ENCODE measurements around the gene HOXC6. TPM values are rescaled to one million over a fixed set of nuclear protein-coding genes. Genes with fewer than 3 reads are reported as not detected.

Gene HOXC6
- total RNA-seq, 1 donor from 2014 or later, result 0.15 TPM

GRCh38 chr12:54000116-54001114 is 27.8 kb upstream of the HOXC6 start, which contains the start of gene HOXC9:
Gene HOXC9, plus strand, starts transcription at chr12:54000161. Its CDS starts 28 bp downstream, at chr12:54000189.
- intact Hi-C loops (cut with micrococcal nuclease), result no loop called here
- ATAC-seq, result no peak
- DNase-seq, result no peak

- no peak for ATAC-seq
- intact Hi-C loops (cut with micrococcal nuclease), result no loop called here
- DNase-seq, result no peak
Measured at GRCh38 chr12:54001283-54002187, 26.7 kb upstream of the HOXC6 start.

GRCh38 chr12:54002278-54002914 is 25.8 kb upstream of the HOXC6 start:
- DNase-seq (no peak), ATAC-seq (no peak)
- intact Hi-C loops (cut with micrococcal nuclease), result no loop called here

GRCh38 chr12:54002915-54003389 is 25.3 kb upstream of the HOXC6 start:
- ATAC-seq (no peak), DNase-seq (no peak)
- intact Hi-C loops (cut with micrococcal nuclease), result no loop called here

GRCh38 chr12:54003625-54004024 is 24.6 kb upstream of the HOXC6 start:
- intact Hi-C loops (cut with micrococcal nuclease), result no loop called here
- DNase-seq (no peak), ATAC-seq (no peak)

- intact Hi-C loops (cut with micrococcal nuclease), result no loop called here
Measured at GRCh38 chr12:54004063-54004840, 24.0 kb upstream of the HOXC6 start.

GRCh38 chr12:54004841-54005530 is 23.3 kb upstream of the HOXC6 start:
- ATAC-seq (no peak), DNase-seq (no peak)
- intact Hi-C loops (cut with micrococcal nuclease), result loop anchor here (5.0 kb wide), 1 partner anchor 197 kb away; no protein-coding TSS in a partner anchor

More at GRCh38 chr12:54004063-54004840, 24.0 kb upstream of the HOXC6 start:
- ATAC-seq (no peak), DNase-seq (no peak)

- ATAC-seq, result no peak
- no peak for DNase-seq
- intact Hi-C loops (cut with micrococcal nuclease), result loop anchor here (5.0 kb wide), 1 partner anchor 197 kb away; no protein-coding TSS in a partner anchor
Measured at GRCh38 chr12:54005531-54005852, 22.7 kb upstream of the HOXC6 start.

- ATAC-seq (peak; percentile 96), DNase-seq (peak; percentile 92)
- intact Hi-C loops (cut with micrococcal nuclease), result loop anchor here (5.0 kb wide), 1 partner anchor 196 kb away; no protein-coding TSS in a partner anchor
Measured at GRCh38 chr12:54005853-54006558, 22.2 kb upstream of the HOXC6 start.

GRCh38 chr12:54006559-54007220 is 21.6 kb upstream of the HOXC6 start:
- ATAC-seq, result peak; percentile 22
- DNase-seq, result no peak
- intact Hi-C loops (cut with micrococcal nuclease), result loop anchor here (5.0 kb wide), 1 partner anchor 196 kb away; no protein-coding TSS in a partner anchor

- DNase-seq (no peak), ATAC-seq (no peak)
- intact Hi-C loops (cut with micrococcal nuclease), result loop anchor here (5.0 kb wide), 1 partner anchor 195 kb away; no protein-coding TSS in a partner anchor
Measured at GRCh38 chr12:54007538-54008259, 20.5 kb upstream of the HOXC6 start.

- DNase-seq, result no peak
- intact Hi-C loops (cut with micrococcal nuclease), result loop anchor here (5.0 kb wide), 1 partner anchor 194 kb away; no protein-coding TSS in a partner anchor
- no peak for ATAC-seq
Measured at GRCh38 chr12:54008260-54008552, 20.0 kb upstream of the HOXC6 start.

GRCh38 chr12:54009171-54010052 is 18.8 kb upstream of the HOXC6 start:
- ATAC-seq (no peak), DNase-seq (no peak)
- intact Hi-C loops (cut with micrococcal nuclease), result loop anchor here (5.0 kb wide), 1 partner anchor 193 kb away; no protein-coding TSS in a partner anchor

- ATAC-seq (no peak), DNase-seq (no peak)
- intact Hi-C loops (cut with micrococcal nuclease), result no loop called here
Measured at GRCh38 chr12:54010053-54010971, 17.9 kb upstream of the HOXC6 start.

Data from left ventricle myocardium superior (tissue), 1 donor.